H1 (cell line): Measurements from ENCODE around the gene SSUH2.
"Not testable (repeated sequence)": the region's sequence is repeated elsewhere in the genome, so short reads cannot be mapped to it uniquely, and the experiment has no call there.

Experiments used
- BACH1 ChIP-seq: IDR thresholded peaks from 2 replicates; pipeline ENCODE4 v1.6.1; 2012; ENCODE audit warnings: low read length, improper control_type of control experiment
- CBX8 ChIP-seq: fragments of 300-800, 300-1000 bp; sonication (generic); IDR thresholded peaks from 2 replicates; pipeline ENCODE4 v1.7.1; 2016; ENCODE audit warnings: low read depth, low read length, borderline replicate concordance
- CTCF ChIP-seq, 3 experiments: IDR thresholded peaks; 1 replicate in 2 of 3; 2 replicates in 1 of 3; pipeline versions ENCODE4 v1.5.1 to v1.6.1; 2011; ENCODE audit warnings: low read length in 3 of 3, mild to moderate bottlenecking in 3 of 3, inconsistent platforms in 2 of 3, low read depth in 1 of 3, moderate library complexity in 1 of 3; ENCODE audit not compliant: insufficient read depth in 1 of 3; ENCODE audit errors: control extremely low read depth in 1 of 3
- EGR1 ChIP-seq: IDR thresholded peaks from 2 replicates; pipeline ENCODE4 v1.6.1; 2011; ENCODE audit warnings: low read depth, low read length, borderline replicate concordance
- EZH2 ChIP-seq: fragments of 200-600 bp; sonication (generic); IDR thresholded peaks from 2 replicates; pipeline ENCODE4 v1.7.1; 2012; ENCODE audit warnings: low read depth, mild to moderate bottlenecking, moderate library complexity, low read length, inconsistent platforms; ENCODE audit not compliant: severe bottlenecking
- POLR2A ChIP-seq, 2 experiments: IDR thresholded peaks; 1 replicate in 1 of 2; 2 replicates in 1 of 2; pipeline ENCODE4 v1.6.1; 2011; ENCODE audit warnings: low read depth in 2 of 2, low read length in 2 of 2, mild to moderate bottlenecking in 2 of 2; ENCODE audit errors: control extremely low read depth in 1 of 2
- TBP ChIP-seq: IDR thresholded peaks from 2 replicates; pipeline ENCODE4 v1.6.1; 2011; ENCODE audit warnings: low read depth, low read length, improper control_type of control experiment

DNA sequence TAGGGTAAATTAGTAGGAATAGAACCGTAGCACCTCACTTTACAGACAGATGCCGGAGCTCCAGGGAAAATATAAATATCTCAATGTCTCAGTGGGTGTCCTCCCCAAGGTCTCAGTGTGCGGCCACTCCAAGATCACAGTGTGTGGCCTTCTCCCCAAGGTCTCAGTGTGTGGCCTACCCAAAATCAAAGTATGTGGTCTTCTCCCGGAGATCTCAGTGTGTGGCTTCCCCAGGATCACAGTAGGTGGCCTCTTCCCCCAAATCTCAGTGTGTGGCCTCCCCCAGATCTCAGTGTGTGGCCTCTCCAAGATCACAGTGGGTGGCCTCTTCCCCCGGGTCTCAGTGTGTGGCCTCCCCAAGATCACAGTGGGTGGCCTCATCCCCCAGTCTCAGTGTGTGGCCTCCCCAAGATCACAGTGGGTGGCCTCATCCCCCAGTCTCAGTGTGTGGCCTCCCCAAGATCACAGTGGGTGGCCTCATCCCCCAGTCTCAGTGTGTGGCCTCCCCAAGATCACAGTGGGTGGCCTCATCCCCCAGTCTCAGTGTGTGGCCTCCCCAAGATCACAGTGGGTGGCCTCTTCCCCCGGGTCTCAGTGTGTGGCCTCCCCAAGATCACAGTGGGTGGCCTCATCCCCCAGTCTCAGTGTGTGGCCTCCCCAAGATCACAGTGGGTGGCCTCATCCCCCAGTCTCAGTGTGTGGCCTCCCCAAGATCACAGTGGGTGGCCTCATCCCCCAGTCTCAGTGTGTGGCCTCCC is 10.2 kb upstream of the SSUH2 start:
- TF ChIP-seq POLR2A (IDR thresholded peaks at IDR 0.05; ENCODE audit: control extremely low read depth in 1 of 2, low read depth in 2 of 2, low read length in 2 of 2); CTCF (IDR thresholded peaks at IDR 0.05; ENCODE audit: control extremely low read depth in 1 of 3, insufficient read depth in 1 of 3, low read depth in 1 of 3, low read length in 3 of 3); TBP; EZH2; EGR1; BACH1; CBX8: not testable (repeated sequence)
